Stimulated activated CD4-positive, alpha-beta T cell treated with anti-CD3 and anti-CD28 coated beads, TNF-alpha, amount 100 ng/mL, for 24 hours (primary cell): ENCODE measurements around the gene PTPRN2.

Experiments used
- DNase-seq, 3 experiments: peaks; one replicate each; pipeline ENCODE4 v3.0.0-alpha.2; 2020; ENCODE audit warnings: low read depth in 3 of 3

PTPRN2 gene

GRCh38 chr7:158015403-158016179 lies 572.0 kb downstream of the PTPRN2 start:
- no peak for DNase-seq

- no peak for DNase-seq
These were observed 572.6 kb downstream of the PTPRN2 start for GRCh38 chr7:158014976-158015375.

GRCh38 chr7:158013085-158013668 lies 574.4 kb downstream of the PTPRN2 start:
- DNase-seq: no peak

GRCh38 chr7:158011941-158012340 lies 575.7 kb downstream of the PTPRN2 start:
- no peak for DNase-seq

GRCh38 chr7:158010961-158011693 lies 576.5 kb downstream of the PTPRN2 start:
- DNase-seq: no peak

- no peak for DNase-seq
These were observed 577.7 kb downstream of the PTPRN2 start for GRCh38 chr7:158009886-158010285.

- DNase-seq: no peak
These were observed 579.4 kb downstream of the PTPRN2 start for GRCh38 chr7:158008267-158008666.

- DNase-seq: no peak
These were observed 579.8 kb downstream of the PTPRN2 start for GRCh38 chr7:158007697-158008257.

- no peak for DNase-seq
These were observed 580.6 kb downstream of the PTPRN2 start for GRCh38 chr7:158006841-158007696.

GRCh38 chr7:158005531-158005930 lies 582.1 kb downstream of the PTPRN2 start:
- DNase-seq: no peak

- DNase-seq: no peak
These were observed 583.5 kb downstream of the PTPRN2 start for GRCh38 chr7:158004123-158004490.

- no peak for DNase-seq
These were observed 584.0 kb downstream of the PTPRN2 start for GRCh38 chr7:158003441-158004122.

- DNase-seq: no peak
These were observed 585.0 kb downstream of the PTPRN2 start for GRCh38 chr7:158002486-158003080.

GRCh38 chr7:158001621-158002320 lies 585.9 kb downstream of the PTPRN2 start:
- no peak for DNase-seq

GRCh38 chr7:158001003-158001402 lies 586.6 kb downstream of the PTPRN2 start:
- DNase-seq: no peak

- no peak for DNase-seq
These were observed 587.5 kb downstream of the PTPRN2 start for GRCh38 chr7:158000160-158000559.

GRCh38 chr7:157998884-157999552 lies 588.6 kb downstream of the PTPRN2 start:
- DNase-seq: no peak

GRCh38 chr7:157997471-157997870 lies 590.2 kb downstream of the PTPRN2 start:
- DNase-seq: no peak

- no peak for DNase-seq
These were observed 590.6 kb downstream of the PTPRN2 start for GRCh38 chr7:157997080-157997440.
